Thoracic aorta (tissue), 2 donors: ENCODE data around the gene GMIP. TPM values are rescaled to one million over a fixed set of nuclear protein-coding genes. Genes with fewer than 3 reads are reported as not detected.

Experiments used
- ATAC-seq: fragments of 150-250 bp; one replicate; pipeline ENCODE4 v1.8.0; 2017; ENCODE audit warnings: low read depth; ENCODE audit not compliant: insufficient number of reproducible peaks, low FRiP score
- DNase-seq: peaks from one replicate; pipeline ENCODE4 v3.0.0-alpha.2; 2020; ENCODE audit warnings: low spot score
- H3K27ac ChIP-seq, 2 donors: fragments of 200-600 bp; sonication (generic); 1 replicate in 1 of 2; 2 replicates in 1 of 2; pipeline ENCODE4 v1.5.1; 2016; ENCODE audit warnings: mild to moderate bottlenecking in 2 of 2, moderate library complexity in 2 of 2
- H3K27me3 ChIP-seq: fragments of 200-600 bp; sonication (generic); replicated peaks from 2 replicates; pipeline ENCODE4 v1.6.0; 2016; ENCODE audit warnings: mild to moderate bottlenecking; ENCODE audit not compliant: insufficient read depth
- H3K36me3 ChIP-seq: fragments of 200-600 bp; sonication (generic); one replicate; pipeline ENCODE4 v1.5.1; 2016
- H3K4me1 ChIP-seq, 2 donors: fragments of 200-600 bp; sonication (generic); 1 replicate in 1 of 2; 2 replicates in 1 of 2; pipeline versions ENCODE4 v1.5.1 to v1.6.0; 2016; ENCODE audit warnings: low read depth in 2 of 2, mild to moderate bottlenecking in 1 of 2; ENCODE audit not compliant: control insufficient read depth in 1 of 2
- H3K4me3 ChIP-seq: fragments of 200-600 bp; sonication (generic); 2 replicates; pipeline ENCODE4 v1.5.1; 2016; ENCODE audit warnings: mild to moderate bottlenecking
- H3K9me3 ChIP-seq: fragments of 200-600 bp; sonication (generic); 2 replicates; pipeline ENCODE4 v1.5.1; 2016
- total RNA-seq, 2 donors: library from RNA; depleted of rRNA; stranded (reverse); fragments of >200 nt; gene quantifications; one replicate each; pipeline versions ENCODE4 v1.1.0 to v1.2.3, GENCODE V29; 2016
- TF ChIP-seq, protein P1 (sequence below): fragments of 200-600 bp; sonication (generic); IDR thresholded peaks from one replicate; pipeline ENCODE4 v1.5.1; 2019; ENCODE audit warnings: antibody characterized with exemption

The GMIP gene
- total RNA-seq, 2 donors from 2014 or later = 12.5 to 13.1 TPM

DNA sequence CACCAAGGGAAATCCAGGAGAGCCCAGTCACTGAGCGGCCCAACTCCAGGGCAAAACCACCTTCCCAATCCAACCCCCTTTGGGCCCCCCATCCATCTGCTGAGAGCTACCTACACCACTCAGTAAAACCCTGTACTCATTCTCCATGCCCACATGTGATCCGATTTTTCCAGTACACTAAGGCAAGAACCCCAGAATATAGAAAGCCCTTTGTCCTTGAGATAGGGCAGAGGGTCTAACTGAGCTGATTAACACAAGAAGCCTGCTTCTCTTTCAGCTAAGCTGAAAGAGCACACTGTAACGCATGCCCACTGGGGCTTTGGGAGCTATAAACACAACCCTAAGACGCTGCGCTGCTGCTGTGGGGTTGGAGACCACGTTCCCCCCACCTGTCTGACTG, 61.0 kb downstream of the GMIP start:
- no peak for ATAC-seq
- no peak overlapping the region for H3K4me3 ChIP-seq
- H3K27me3 ChIP-seq = no peaks in the 10 kb centered on the region
- H3K27ac ChIP-seq = no peak overlapping the region
- DNase-seq = no peak
- H3K36me3 ChIP-seq = no peaks in the 10 kb centered on the region
- H3K4me1 ChIP-seq = no peaks in the 10 kb centered on the region
- TF ChIP-seq, protein P1, sequence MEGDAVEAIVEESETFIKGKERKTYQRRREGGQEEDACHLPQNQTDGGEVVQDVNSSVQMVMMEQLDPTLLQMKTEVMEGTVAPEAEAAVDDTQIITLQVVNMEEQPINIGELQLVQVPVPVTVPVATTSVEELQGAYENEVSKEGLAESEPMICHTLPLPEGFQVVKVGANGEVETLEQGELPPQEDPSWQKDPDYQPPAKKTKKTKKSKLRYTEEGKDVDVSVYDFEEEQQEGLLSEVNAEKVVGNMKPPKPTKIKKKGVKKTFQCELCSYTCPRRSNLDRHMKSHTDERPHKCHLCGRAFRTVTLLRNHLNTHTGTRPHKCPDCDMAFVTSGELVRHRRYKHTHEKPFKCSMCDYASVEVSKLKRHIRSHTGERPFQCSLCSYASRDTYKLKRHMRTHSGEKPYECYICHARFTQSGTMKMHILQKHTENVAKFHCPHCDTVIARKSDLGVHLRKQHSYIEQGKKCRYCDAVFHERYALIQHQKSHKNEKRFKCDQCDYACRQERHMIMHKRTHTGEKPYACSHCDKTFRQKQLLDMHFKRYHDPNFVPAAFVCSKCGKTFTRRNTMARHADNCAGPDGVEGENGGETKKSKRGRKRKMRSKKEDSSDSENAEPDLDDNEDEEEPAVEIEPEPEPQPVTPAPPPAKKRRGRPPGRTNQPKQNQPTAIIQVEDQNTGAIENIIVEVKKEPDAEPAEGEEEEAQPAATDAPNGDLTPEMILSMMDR = no peak
- no peaks in the 10 kb centered on the region for H3K9me3 ChIP-seq

DNA sequence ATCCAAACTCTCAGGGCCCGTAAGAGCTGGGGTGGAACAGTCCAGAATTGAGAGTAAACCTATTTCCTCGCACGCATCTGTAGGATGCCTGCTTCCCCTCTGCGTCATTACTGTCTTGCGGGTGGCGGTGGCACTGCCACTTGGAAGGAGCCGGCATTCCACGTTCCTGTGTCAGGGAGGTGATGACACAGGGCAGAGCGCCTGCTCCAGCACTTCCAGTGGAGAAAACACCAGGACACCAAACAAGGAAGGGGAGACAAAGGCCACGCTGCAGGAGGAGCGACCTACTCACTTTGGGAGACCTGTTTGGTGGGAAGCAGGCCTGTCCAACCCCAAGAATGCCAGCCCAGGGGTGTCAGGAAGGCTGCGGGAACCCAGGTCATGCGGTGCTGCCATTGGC, 62.1 kb downstream of the GMIP start:
- Histone ChIP-seq H3K4me1 (no peaks in the 10 kb centered on the region), H3K27ac (no peak overlapping the region), H3K9me3 (no peaks in the 10 kb centered on the region), H3K27me3 (no peaks in the 10 kb centered on the region), H3K36me3 (no peaks in the 10 kb centered on the region), H3K4me3 (no peak overlapping the region)
- ATAC-seq = no peak
- TF ChIP-seq, protein P1 = no peak
- no peak for DNase-seq

DNA sequence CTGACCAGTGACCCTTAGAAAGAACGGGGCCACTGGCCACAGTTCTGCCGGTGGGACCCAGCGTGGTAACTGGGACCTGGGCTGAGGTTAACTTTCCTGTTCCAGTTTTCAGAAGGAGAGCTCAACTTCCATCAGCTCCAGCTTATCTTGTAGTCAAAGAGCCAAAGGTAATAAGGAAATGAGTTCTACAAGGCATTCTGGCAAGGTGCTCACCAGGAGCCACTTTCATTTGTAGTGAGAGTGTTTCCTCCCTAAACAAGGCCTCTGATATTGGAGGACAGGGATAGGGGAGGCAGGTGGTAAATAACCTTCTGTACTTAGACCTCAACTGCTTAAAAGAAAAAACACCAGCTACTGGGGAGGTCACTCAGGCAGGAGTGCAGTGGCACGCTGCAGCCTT, 63.0 kb downstream of the GMIP start:
- Histone ChIP-seq H3K9me3 (no peaks in the 10 kb centered on the region), H3K36me3 (no peaks in the 10 kb centered on the region), H3K4me1 (no peaks in the 10 kb centered on the region), H3K27me3 (no peaks in the 10 kb centered on the region), H3K4me3 (no peak overlapping the region), H3K27ac (no peak overlapping the region)
- TF ChIP-seq, protein P1 = no peak
- DNase-seq (no peak), ATAC-seq (no peak)

DNA sequence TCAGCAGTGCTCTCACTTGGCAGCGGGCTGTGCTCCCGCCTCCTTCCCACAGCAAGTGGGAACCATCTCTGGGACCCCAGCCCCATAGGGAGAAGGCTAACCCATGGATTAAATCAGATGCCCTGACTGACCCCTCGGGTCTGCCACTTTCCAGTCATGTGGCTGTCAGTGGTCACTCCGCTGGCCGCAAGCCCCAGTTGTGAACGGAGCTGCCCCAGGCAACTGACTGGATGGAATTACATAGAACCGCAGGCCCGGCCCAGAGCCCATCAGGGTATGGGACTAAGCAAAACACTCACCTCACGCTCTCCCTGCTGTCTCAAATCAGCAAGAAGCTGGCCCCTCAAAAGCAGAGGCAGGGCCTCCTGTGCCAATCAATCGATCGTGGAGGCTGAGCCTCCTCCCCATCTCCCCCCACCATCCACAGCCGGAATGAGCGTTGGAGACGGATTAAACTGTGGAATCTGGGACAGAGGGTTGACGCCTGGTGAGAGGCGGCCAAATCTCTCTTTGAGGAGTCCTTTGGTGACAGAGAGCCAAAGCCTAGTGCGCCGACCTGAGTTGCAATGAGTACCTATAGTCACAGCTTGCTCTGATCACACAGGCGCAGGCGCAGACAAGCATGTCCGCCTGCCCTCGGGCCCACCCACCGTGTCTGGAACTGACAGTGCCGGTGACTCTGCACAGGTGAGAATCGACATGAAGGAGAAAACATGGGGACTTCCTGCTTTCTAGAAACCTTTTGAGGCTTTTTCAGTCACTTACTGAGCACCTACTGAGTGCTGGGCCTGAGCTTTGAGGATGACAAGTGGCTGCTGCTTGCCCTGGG, 63.7 kb downstream of the GMIP start:
- Histone ChIP-seq H3K4me3 (no peak overlapping the region), H3K36me3 (no peaks in the 10 kb centered on the region), H3K9me3 (no peaks in the 10 kb centered on the region), H3K4me1 (no peaks in the 10 kb centered on the region), H3K27ac (no peak overlapping the region), H3K27me3 (no peaks in the 10 kb centered on the region)
- DNase-seq = no peak
- TF ChIP-seq, protein P1 = no peak
- ATAC-seq = no peak

Other genes with a start within 250 kb of the GMIP start
- 10 to 100 TPM; 55.9 to 79.1 TPM for gene GATAD2A, start 238.0 kb downstream of the GMIP start, total RNA-seq
- gene TSSK6, start 128.1 kb downstream of the GMIP start, total RNA-seq = 1 to 10 TPM; 1.5 to 3.6 TPM
- 10 to 100 TPM; 15.5 to 60.8 TPM for gene NDUFA13, start 127.4 kb downstream of the GMIP start, total RNA-seq
- 1 to 10 TPM; 2.0 to 7.9 TPM for gene YJEFN3, start 114.7 kb downstream of the GMIP start, total RNA-seq
- 1 to 10 TPM in 1 of 2 donors, under 1 TPM in 1; 0.81 to 1.5 TPM for gene CILP2, start 105.4 kb downstream of the GMIP start, total RNA-seq
- gene PBX4, start 25.0 kb downstream of the GMIP start, total RNA-seq = not detected
- 10 to 100 TPM in 1 of 2 donors, 1 to 10 TPM in 1; 4.2 to 11.6 TPM for gene LPAR2, start 15.4 kb downstream of the GMIP start, total RNA-seq
- 100 to 1,000 TPM in 1 of 2 donors, 10 to 100 TPM in 1; 95.0 to 150 TPM for gene ATP13A1, start 20.0 kb upstream of the GMIP start, total RNA-seq
- 1 to 10 TPM; 2.2 to 8.3 TPM for gene ZNF101, start 25.2 kb upstream of the GMIP start, total RNA-seq
- gene ZNF14, start 89.5 kb upstream of the GMIP start, total RNA-seq = 10 to 100 TPM in 1 of 2 donors, 1 to 10 TPM in 1; 6.9 to 11.6 TPM
- 10 to 100 TPM; 55.5 to 66.7 TPM for gene ZNF506, start 178.1 kb upstream of the GMIP start, total RNA-seq
- gene ZNF253, start 222.2 kb upstream of the GMIP start, total RNA-seq = 1 to 10 TPM; 3.0 to 9.0 TPM